Progenitor cell of endocrine pancreas (in vitro differentiated cells): ENCODE results near the gene EMC10. TPM values are rescaled to one million over a fixed set of nuclear protein-coding genes. Genes with fewer than 3 reads are reported as not detected.

Experiments used
- DNase-seq: peaks from one replicate; pipeline ENCODE4 v3.0.0; 2021; ENCODE audit warnings: low spot score; ENCODE audit not compliant: unreplicated experiment
- H3K27ac Mint-ChIP-seq: 2 replicates; pipeline ENCODE4 v1.8.0; 2021; ENCODE audit warnings: mild to moderate bottlenecking, moderate library complexity, mixed read lengths
- H3K27me3 Mint-ChIP-seq: 2 replicates; pipeline ENCODE4 v1.8.0; 2021; ENCODE audit warnings: mixed read lengths
- H3K36me3 Mint-ChIP-seq: 2 replicates; pipeline ENCODE4 v1.8.0; 2022; ENCODE audit warnings: mixed read lengths; ENCODE audit not compliant: insufficient read depth
- H3K4me1 Mint-ChIP-seq: 2 replicates; pipeline ENCODE4 v1.8.0; 2021; ENCODE audit warnings: low read depth, mixed read lengths
- H3K4me3 Mint-ChIP-seq: 2 replicates; pipeline ENCODE4 v1.8.0; 2021; ENCODE audit warnings: low read depth, mild to moderate bottlenecking, moderate library complexity, mixed read lengths
- H3K9me3 Mint-ChIP-seq: 2 replicates; pipeline ENCODE4 v1.8.0; 2021; ENCODE audit warnings: low read depth, mixed read lengths
- CTCF ChIP-seq: fragments of 200-600 bp; sonication (generic); IDR thresholded peaks from one replicate; pipeline ENCODE4 v1.5.0; 2021; ENCODE audit warnings: antibody characterized with exemption, mild to moderate bottlenecking; ENCODE audit not compliant: unreplicated experiment
- total RNA-seq: library from RNA; stranded (reverse); gene quantifications from 2 replicates; pipeline ENCODE4 v1.2.1, GENCODE V29; 2021

Gene EMC10
- total RNA-seq, 1 donor from 2014 or later: 181 TPM

GRCh38 chr19:50447750-50448149 lies 28.6 kb upstream of the EMC10 start:
- DNase-seq: no peak
- Mint-ChIP-seq H3K27ac (no peak overlapping the region), H3K36me3 (no peaks in the 10 kb centered on the region), H3K9me3 (peaks cover 2% of the 10 kb centered on the region), H3K4me3 (no peak overlapping the region), H3K4me1 (no peaks in the 10 kb centered on the region), H3K27me3 (peaks cover 16% of the 10 kb centered on the region)
- TF ChIP-seq CTCF: no peak

- H3K9me3 Mint-ChIP-seq: peaks cover 2% of the 10 kb centered on the region
- no peak for DNase-seq
- TF ChIP-seq CTCF: no peak
- H3K36me3 Mint-ChIP-seq: no peaks in the 10 kb centered on the region
- H3K27ac Mint-ChIP-seq: no peak overlapping the region
- no peak overlapping the region for H3K4me3 Mint-ChIP-seq
- H3K4me1 Mint-ChIP-seq: no peaks in the 10 kb centered on the region
- H3K27me3 Mint-ChIP-seq: peaks cover 6% of the 10 kb centered on the region
Observed at GRCh38 chr19:50449236-50449899, 26.9 kb upstream of the EMC10 start.

GRCh38 chr19:50450369-50451222 lies 25.7 kb upstream of the EMC10 start:
- Mint-ChIP-seq H3K27ac (no peak overlapping the region), H3K4me3 (no peak overlapping the region), H3K36me3 (no peaks in the 10 kb centered on the region), H3K27me3 (peaks cover 3% of the 10 kb centered on the region), H3K4me1 (no peaks in the 10 kb centered on the region), H3K9me3 (peaks cover 2% of the 10 kb centered on the region)
- no peak for DNase-seq
- TF ChIP-seq CTCF: no peak

- no peaks in the 10 kb centered on the region for H3K36me3 Mint-ChIP-seq
- DNase-seq: no peak
Observed at GRCh38 chr19:50451223-50451534, 25.1 kb upstream of the EMC10 start.

More at GRCh38 chr19:50451223-50451534, 25.1 kb upstream of the EMC10 start:
- Mint-ChIP-seq H3K4me3 (no peak overlapping the region), H3K27ac (no peak overlapping the region), H3K9me3 (peaks cover 2% of the 10 kb centered on the region), H3K27me3 (peaks cover 3% of the 10 kb centered on the region), H3K4me1 (no peaks in the 10 kb centered on the region)
- no peak for TF ChIP-seq CTCF
